K562 (cell line): ENCODE data around the gene RUVBL2. TPM values are rescaled to one million over a fixed set of nuclear protein-coding genes. Genes with fewer than 3 reads are reported as not detected.

ENCODE experiments used
- ATAC-seq: fragments of 200-7000 bp; cut with Tn5 transposase; 3 replicates; pipeline ENCODE4 v1.9.1; 2020; ENCODE audit warnings: moderate library complexity
- BruUV-seq: library from RNA; stranded (reverse); fragments of 400-500 nt; replicated peaks from 2 replicates; lab custom pipeline; 2021; lab: Mats Ljungman, UMichigan
- CTCF ChIA-PET: fragments of 300-600 bp; formaldehyde crosslinking; extraction: SDS; loops from one replicate; lab custom pipeline; 2021; ENCODE audit warnings: low intra/inter-chr PET ratio; lab: Yijun Ruan, JAX
- POLR2A ChIA-PET: fragments of 300-600, 350-650 bp; sonication (Branson Sonifier 250); formaldehyde crosslinking; extraction: SDS; loops from one replicate; lab custom pipeline; 2021; ENCODE audit warnings: antibody characterized with exemption, inconsistent platforms; lab: Yijun Ruan, JAX
- DNase-seq, 4 experiments: peaks; one replicate each; pipeline versions ENCODE4 v3.0.0 to v3.0.0-alpha.2; 2011 to 2018; ENCODE audit warnings: low spot score in 3 of 4, mixed read lengths in 3 of 4; ENCODE audit errors: extremely low read depth in 1 of 4
- FAIRE-seq: peaks from 2 replicates; lab custom pipeline; 2011; peaks lifted over from hg19 to GRCh38; lab: Jason Lieb, UNC
- H2AFZ ChIP-seq: 2 replicates; pipeline ENCODE4 v1.6.0; 2011; ENCODE audit warnings: low read depth, low read length, control low read depth, inconsistent platforms
- H3K27ac ChIP-seq: fragments of 200-600 bp; 3 replicates; pipeline ENCODE4 v1.8.0; 2011; ENCODE audit warnings: low read depth, mild to moderate bottlenecking, control low read depth, inconsistent platforms, low read length, moderate library complexity, mixed read lengths; ENCODE audit errors: extremely low read depth
- H3K27me3 ChIP-seq, 2 experiments: fragments of 300-600 bp in 1 of 2; 2 replicates in 1 of 2; 3 replicates in 1 of 2; pipeline versions ENCODE4 v1.6.0 to v1.8.0; 2011; ENCODE audit warnings: inconsistent platforms in 2 of 2, low read length in 2 of 2, mild to moderate bottlenecking in 1 of 2, mixed read lengths in 1 of 2, moderate library complexity in 1 of 2; ENCODE audit not compliant: control insufficient read depth in 2 of 2, insufficient read depth in 2 of 2
- H3K36me3 ChIP-seq: fragments of 300-600 bp; 3 replicates; pipeline ENCODE4 v1.8.0; 2011; ENCODE audit warnings: mild to moderate bottlenecking, low read length, inconsistent platforms; ENCODE audit not compliant: control insufficient read depth, insufficient read depth
- H3K4me1 ChIP-seq, 2 experiments: fragments of 200-600 bp in 1 of 2; replicated peaks in 1 of 2; 2 replicates in 1 of 2; 3 replicates in 1 of 2; pipeline versions ENCODE4 v1.5.1 to v1.8.0; 2011; ENCODE audit warnings: inconsistent platforms in 2 of 2, low read length in 2 of 2, mild to moderate bottlenecking in 1 of 2, mixed read lengths in 1 of 2, moderate library complexity in 1 of 2; ENCODE audit not compliant: control insufficient read depth in 2 of 2, insufficient read depth in 2 of 2
- H3K4me2 ChIP-seq: 2 replicates; pipeline ENCODE4 v1.6.1; 2011; ENCODE audit warnings: low read length, control low read depth, inconsistent platforms, mixed read lengths; ENCODE audit not compliant: insufficient read depth
- H3K4me3 ChIP-seq: fragments of 200-600 bp; sonication (generic), shearing (Covaris generic); 2 replicates; pipeline ENCODE4 v1.5.1; 2016; ENCODE audit warnings: control low read depth, inconsistent platforms
- H3K79me2 ChIP-seq: fragments of 200-600 bp; 3 replicates; pipeline ENCODE4 v1.8.0; 2011; ENCODE audit warnings: low read length, inconsistent platforms; ENCODE audit not compliant: control insufficient read depth, insufficient read depth
- H3K9ac ChIP-seq, 2 experiments: 2 replicates each; pipeline versions ENCODE4 v1.6.0 to v1.6.1; 2011; ENCODE audit warnings: low read depth in 2 of 2, low read length in 2 of 2, control low read depth in 1 of 2, inconsistent platforms in 1 of 2, mild to moderate bottlenecking in 1 of 2, mixed read lengths in 1 of 2; ENCODE audit not compliant: insufficient read depth in 1 of 2
- H3K9me1 ChIP-seq: one replicate; pipeline ENCODE4 v1.6.0; 2011; ENCODE audit warnings: inconsistent platforms, mild to moderate bottlenecking, low read length, moderate library complexity; ENCODE audit not compliant: control insufficient read depth, insufficient read depth
- H3K9me3 ChIP-seq: replicated peaks from 2 replicates; pipeline ENCODE4 v1.5.1; 2011; ENCODE audit warnings: low read depth, low read length, inconsistent platforms; ENCODE audit not compliant: control insufficient read depth, insufficient read depth
- H4K20me1 ChIP-seq: replicated peaks from 2 replicates; pipeline ENCODE4 v1.6.1; 2011; ENCODE audit warnings: low read length, inconsistent platforms, mixed read lengths; ENCODE audit not compliant: control insufficient read depth, insufficient read depth
- EGR1 ChIP-seq: fragments of 450-650 bp; conservative IDR thresholded peaks from 2 replicates; pipeline ENCODE4 v1.6.1; 2017; ENCODE audit warnings: mild to moderate bottlenecking
- NFXL1 ChIP-seq: fragments of 450-650 bp; formaldehyde crosslinking; IDR thresholded peaks from 2 replicates; pipeline ENCODE4 v1.4.0; 2021; ENCODE audit warnings: mild to moderate bottlenecking
- WGBS: fragments of 100-300 bp; shearing (Covaris generic); methylation state at CpG from one replicate; pipeline ENCODE4 v1.1.6; 2016; ENCODE audit warnings: low coverage, mixed read lengths; ENCODE audit not compliant: insufficient coverage; ENCODE audit errors: missing lambda C conversion rate; 5-methylcytosine and 5-hydroxymethylcytosine counted together
- in situ Hi-C: fragments of 300-500 bp; cut with MboI; formaldehyde crosslinking; loops from 4 replicates; pipeline ENCODE4 v1.15.0; 2018; ENCODE audit warnings: inconsistent platforms, mixed read lengths
- intact Hi-C: fragments of 100-400 bp; cut with micrococcal nuclease; formaldehyde crosslinking; loops from 2 replicates; pipeline ENCODE4 v1.14.2; 2022
- polyA plus RNA-seq, 8 experiments: library from polyadenylated mRNA; depleted of rRNA in 4 of 8; stranded (reverse) in 5 of 8; unstranded in 3 of 8; fragments of >200 nt; fragmentation: Nextera tagmentation in 2 of 8; fragmentation: Illumina TruSeq in 1 of 8; extraction: Ambion mirVana in 2 of 8; extraction: Trizol in 1 of 8; gene quantifications; 2 replicates each; pipeline versions ENCODE4 v1.2.1 to v1.2.3, GENCODE V29; 2011 to 2014; ENCODE audit warnings: inconsistent platforms in 1 of 8, missing spikeins in 1 of 8
- total RNA-seq, 7 experiments: library from RNA; depleted of rRNA in 6 of 7; stranded (reverse); fragments of >200 nt in 6 of 7; fragmentation: Illumina TruSeq in 2 of 7; extraction: Trizol in 2 of 7; gene quantifications; 2 replicates each; pipeline versions ENCODE4 v1.2.1 to v1.2.3, GENCODE V29; 2011 to 2021; ENCODE audit warnings: low replicate concordance in 1 of 7
- TF ChIP-seq, protein P1 (sequence below): sonication (generic); formaldehyde crosslinking; IDR thresholded peaks from 2 replicates; pipeline ENCODE4 v1.4.0; 2020; ENCODE audit warnings: mild to moderate bottlenecking, missing genetic modification reagents
- TF ChIP-seq, protein P2 (sequence below): fragments of 450-650 bp; IDR thresholded peaks from 2 replicates; pipeline ENCODE4 v1.6.1; 2016

RUVBL2 gene
- total and polyA plus RNA-seq, 9 of the 15 experiments (the other 6 are each of a cell fraction or from before 2014, with no cell fraction given) = 71.4 to 453 (median 237) TPM

DNA sequence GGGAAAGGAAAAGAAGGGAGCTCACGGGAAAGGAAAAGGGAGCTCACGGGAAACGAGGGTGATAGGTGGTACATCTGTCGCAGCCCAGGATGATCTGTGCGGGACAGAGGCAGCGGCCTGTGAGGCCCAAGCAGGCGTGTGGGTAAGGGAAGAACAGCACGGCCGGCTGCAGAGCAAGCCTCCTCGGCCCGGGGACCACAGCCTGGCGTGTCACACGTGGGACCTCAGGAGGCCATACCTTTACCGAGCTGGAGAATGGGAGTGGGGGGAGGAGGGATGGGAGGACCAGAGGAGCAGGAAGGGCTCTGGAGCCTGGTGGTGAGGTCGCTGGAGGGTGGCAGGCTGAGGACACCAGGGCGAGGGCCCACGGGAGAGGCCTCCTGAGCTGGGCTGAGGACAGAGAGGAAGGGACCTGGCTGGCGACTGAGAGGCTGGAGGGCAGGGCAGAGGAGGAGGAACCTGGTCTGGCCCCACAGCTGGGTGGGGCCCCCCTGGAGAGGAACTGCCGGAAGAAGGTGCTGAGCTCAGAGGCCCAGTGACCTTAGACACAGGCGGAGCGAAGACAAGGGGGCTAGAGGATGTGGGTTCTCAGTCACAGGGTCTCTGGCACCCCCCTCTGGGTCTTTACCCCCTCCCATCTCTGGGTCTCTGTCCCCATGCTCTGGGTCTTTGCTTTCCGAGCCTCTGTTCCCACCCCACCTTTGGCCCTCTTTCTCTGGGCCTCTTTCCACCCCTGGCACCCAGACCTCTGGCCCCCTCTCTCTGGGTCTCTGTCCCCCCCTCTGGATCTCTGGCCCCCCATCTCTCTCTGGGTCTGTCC lies 31.4 kb upstream of the RUVBL2 start (continued):
- TF ChIP-seq, protein P1, sequence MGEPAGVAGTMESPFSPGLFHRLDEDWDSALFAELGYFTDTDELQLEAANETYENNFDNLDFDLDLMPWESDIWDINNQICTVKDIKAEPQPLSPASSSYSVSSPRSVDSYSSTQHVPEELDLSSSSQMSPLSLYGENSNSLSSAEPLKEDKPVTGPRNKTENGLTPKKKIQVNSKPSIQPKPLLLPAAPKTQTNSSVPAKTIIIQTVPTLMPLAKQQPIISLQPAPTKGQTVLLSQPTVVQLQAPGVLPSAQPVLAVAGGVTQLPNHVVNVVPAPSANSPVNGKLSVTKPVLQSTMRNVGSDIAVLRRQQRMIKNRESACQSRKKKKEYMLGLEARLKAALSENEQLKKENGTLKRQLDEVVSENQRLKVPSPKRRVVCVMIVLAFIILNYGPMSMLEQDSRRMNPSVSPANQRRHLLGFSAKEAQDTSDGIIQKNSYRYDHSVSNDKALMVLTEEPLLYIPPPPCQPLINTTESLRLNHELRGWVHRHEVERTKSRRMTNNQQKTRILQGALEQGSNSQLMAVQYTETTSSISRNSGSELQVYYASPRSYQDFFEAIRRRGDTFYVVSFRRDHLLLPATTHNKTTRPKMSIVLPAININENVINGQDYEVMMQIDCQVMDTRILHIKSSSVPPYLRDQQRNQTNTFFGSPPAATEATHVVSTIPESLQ = 0 out of 2 replicates have a peak, but pooled peaks have one; percentile 64
- TF ChIP-seq, all 486 proteins: peak for 157

DNA sequence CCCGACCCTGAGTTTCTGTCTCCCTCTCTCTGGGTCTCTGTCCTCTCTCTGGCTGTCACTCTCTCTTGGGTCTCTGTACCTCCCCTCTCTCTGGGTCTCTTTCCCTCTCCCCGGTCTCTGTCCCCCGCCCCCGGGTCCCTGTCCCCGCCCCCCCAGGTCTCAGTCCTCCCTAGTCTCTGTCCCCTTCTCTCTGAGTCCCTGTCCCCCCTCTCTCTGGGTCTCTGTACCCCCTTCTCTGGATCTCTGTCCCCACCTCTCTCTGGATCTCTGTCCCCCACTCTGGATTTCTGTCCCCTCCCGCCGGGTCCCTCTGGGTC lies 30.9 kb upstream of the RUVBL2 start:
- Histone ChIP-seq H3K9ac (peak overlapping the region; percentile 93 to 95), H3K36me3 (peaks cover 31% of the 10 kb centered on the region), H2AFZ (no peak overlapping the region), H3K9me3 (no peaks in the 10 kb centered on the region), H4K20me1 (peaks cover 17% of the 10 kb centered on the region), H3K4me3 (peak overlapping the region; percentile 45), H3K9me1 (no peaks in the 10 kb centered on the region), H3K79me2 (peaks cover 56% of the 10 kb centered on the region), H3K4me1 (peaks cover 27 to 47% of the 10 kb centered on the region in 2 experiments), H3K27me3 (no peaks in the 10 kb centered on the region), H3K4me2 (peak overlapping the region; percentile 89), H3K27ac (peak overlapping the region; percentile 99)
- CTCF ChIA-PET = no interaction called here
- FAIRE-seq (no peak), DNase-seq (peak; percentile 67 to 75 (median 70)), ATAC-seq (no peak)
- in situ Hi-C loops = loop anchor here (10.0 kb wide), 1 partner anchor 88 kb away; the partner anchor contains the start of gene PPP1R15A
- POLR2A ChIA-PET = interaction anchor here (0.6 to 2.0 kb wide), 10 partner anchors 12 to 118 kb away, joined by 3 to 43 read pairs (median 4); partner anchors contain the start of genes NUCB1 and PPP1R15A
- TF ChIP-seq NFXL1 (CRISPR knock-in tag) = no peak
- TF ChIP-seq EGR1 = 0 out of 2 replicates have a peak, but pooled peaks have one; percentile 16
- TF ChIP-seq, protein P2, sequence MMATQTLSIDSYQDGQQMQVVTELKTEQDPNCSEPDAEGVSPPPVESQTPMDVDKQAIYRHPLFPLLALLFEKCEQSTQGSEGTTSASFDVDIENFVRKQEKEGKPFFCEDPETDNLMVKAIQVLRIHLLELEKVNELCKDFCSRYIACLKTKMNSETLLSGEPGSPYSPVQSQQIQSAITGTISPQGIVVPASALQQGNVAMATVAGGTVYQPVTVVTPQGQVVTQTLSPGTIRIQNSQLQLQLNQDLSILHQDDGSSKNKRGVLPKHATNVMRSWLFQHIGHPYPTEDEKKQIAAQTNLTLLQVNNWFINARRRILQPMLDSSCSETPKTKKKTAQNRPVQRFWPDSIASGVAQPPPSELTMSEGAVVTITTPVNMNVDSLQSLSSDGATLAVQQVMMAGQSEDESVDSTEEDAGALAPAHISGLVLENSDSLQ = peak; percentile 65; the same call in 1 of the 2 replicates
- intact Hi-C loops = no loop called here
- WGBS = no CpG with 5 or more reads among the region's 7 CpGs
- BruUV-seq = no TSS peak
